HG03064 (cell line): Measurements from ENCODE around the gene MERTK.
"Not testable (repeated sequence)": the region's sequence is repeated elsewhere in the genome, so short reads cannot be mapped to it uniquely, and the experiment has no call there.

Source experiments
- ATAC-seq: cut with Tn5 transposase; IDR thresholded peaks from one replicate; pipeline ENCODE4 v1.9.1; 2021; ENCODE audit warnings: low read depth; ENCODE audit not compliant: unreplicated experiment

Gene MERTK

DNA sequence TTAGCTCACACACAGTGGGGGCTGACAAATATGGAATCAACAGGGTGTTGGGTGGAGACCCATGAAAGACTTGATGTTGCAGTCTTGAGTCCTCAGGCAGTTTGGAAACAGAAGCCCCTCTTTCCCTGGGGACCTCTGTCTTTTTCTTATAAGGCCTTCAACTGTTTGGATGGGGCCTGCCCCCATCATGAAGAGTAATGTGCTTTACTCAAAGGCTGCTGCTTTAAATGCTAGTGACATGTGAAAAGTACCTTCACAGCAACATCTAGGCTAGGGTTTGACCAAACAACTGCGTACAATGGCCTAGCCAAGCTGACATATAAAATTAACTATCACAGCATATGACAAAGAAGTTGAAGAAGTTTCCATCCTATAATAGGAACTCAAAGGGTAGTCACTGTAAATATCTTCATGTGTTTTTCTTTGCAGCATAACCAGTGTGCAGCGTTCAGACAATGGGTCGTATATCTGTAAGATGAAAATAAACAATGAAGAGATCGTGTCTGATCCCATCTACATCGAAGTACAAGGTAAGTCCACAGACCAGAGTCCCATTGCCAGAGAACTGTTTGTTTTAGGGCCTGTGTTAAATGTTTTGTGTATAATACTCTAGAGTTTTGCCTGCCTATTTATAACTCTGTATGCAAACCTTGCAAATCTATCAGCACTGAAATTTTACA is 46.3 kb downstream of the MERTK start:
- no peak for ATAC-seq

DNA sequence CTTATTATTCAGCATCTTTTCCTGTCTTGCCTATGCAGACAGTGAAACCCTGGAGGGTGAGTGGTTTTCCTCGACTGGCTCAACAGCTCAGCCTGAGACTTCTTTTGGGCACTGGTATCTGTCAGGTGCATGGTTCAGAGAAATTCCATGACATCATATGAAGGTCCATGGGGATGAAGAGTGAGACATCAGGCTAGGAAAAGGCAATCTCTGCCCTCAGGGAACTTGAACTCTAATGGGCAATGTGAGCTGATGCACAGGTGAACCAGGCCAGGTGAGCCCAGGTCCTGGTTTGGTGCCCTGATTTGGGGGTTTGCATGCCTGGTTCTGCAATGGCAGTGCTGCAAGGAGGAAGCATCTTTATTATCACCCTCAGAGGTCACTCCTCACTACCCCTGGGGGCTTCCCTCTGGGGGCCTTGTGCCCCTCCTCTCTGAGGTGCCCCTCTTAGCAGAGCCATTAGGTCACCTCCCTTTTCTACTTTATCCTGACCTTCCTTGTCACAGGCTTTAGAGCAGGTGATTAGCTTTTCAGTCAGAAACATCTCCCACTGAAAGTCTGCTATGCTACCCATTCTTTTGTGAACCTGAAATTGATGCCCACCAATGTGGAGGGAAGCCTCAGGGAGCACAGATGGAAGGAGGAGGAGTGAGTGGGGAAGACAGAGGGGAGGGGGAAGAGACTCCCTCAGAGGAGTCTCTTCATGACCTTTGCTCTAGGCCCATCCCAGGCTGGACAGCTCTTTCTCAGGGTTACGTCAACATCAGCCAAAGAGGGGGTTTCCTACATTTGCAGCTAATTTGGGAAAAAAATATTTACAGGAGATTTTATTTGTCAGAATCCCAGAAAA is 47.3 kb downstream of the MERTK start:
- no peak for ATAC-seq

DNA sequence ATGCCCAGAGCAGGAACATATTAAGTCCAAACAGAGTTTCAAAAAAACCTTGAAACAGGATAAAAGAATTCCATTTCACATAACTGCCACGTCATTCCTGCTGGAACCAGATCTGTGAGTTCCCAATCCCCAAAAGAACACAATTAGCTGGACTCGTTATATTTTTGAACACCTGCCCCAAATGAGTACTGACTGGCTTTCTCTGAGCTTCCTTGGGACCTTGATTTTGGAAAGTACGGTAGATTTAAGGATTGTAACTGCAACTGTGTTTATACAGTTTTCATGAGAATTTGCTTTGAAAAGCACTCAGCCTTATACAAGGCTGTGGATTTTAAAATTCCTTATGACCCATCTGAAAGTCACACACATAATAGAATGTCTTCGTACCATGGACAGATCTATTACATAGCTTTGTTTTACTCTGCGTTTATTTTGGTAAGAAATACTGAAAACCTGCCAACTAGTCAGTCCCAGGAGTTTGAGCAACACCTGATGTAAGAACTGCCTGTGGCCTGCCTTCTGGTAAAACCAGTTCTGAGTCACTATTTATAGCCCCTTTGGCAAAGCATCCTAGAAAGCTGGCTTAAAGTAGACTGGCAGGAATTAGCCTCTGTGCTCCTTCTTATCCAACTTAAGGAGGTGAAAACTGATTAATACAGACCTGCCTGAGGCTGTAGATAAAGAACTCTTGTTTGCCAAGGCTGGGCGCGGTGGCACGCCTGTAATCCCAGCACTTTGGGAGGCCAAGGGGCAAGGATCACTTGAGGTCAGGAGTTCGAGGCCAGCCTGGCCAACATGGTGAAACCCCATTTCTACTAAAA is 48.1 kb downstream of the MERTK start:
- no peak for ATAC-seq

DNA sequence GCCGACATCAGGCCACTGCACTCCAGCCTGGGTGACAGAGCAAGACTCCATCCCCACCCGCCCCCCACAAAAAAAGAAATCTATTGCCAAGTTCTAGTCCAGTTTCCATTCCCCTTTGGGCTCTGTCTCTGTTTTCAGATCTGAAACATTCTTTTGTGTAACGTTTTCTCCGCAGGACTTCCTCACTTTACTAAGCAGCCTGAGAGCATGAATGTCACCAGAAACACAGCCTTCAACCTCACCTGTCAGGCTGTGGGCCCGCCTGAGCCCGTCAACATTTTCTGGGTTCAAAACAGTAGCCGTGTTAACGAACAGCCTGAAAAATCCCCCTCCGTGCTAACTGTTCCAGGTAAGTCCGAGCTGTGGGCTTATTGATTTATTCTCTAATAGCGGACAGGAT is 48.8 kb downstream of the MERTK start:
- no peak for ATAC-seq

DNA sequence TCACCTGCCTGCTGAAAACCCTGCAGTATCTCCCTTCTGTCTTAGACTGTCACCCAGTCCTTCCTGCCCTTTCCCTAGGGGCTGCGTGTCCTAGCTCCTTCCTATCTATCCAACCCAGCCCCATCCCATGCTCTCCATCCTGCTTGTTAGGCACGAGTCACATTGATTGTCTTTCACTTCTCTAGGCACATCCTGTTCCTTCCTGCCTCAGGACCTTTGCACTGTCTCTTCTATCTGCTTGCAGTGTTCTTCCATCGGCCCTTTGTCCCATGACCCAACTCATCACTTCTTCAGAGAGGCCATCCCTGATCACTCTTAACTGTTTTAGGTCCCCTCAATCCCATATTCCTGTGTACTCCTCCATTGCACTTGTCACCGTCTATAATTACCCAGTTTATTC is 50.4 kb downstream of the MERTK start:
- no peak for ATAC-seq

DNA sequence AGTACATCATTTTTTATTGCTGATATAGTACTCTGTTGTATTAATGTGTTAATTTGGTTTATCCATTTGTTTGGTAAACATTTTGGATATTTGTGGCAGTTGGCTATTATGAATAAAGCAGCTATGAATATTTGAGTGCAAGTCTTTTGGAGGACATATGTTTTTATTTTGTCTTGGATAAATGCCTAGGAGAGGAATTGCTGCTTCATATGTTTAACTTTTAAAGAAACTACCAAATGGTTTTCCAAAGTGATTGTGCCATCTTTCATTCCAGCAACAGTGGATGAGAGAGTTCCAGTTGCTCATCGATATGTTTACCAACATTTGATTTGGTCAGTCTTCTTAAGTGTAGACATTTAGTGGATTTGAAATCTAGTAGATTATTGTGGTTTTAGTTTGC is 51.8 kb downstream of the MERTK start:
- ATAC-seq, result no peak

DNA sequence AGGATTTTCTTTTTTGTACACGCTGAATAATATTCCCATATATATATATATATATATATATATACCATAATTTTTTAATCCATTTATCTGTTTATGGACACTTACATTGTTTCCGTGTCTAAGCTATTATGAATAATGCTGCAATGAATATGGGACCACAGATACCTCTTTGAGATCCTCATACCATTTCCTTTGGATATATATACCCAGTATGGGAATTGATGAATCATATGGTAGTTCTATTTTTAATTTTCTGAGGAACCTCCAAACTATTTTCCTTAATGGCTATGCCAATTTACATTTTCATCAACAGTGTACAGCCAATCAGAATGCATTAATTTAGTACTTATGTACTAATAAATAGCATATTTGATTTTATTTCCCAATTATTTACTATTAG is 53.1 kb downstream of the MERTK start:
- ATAC-seq, result no peak

DNA sequence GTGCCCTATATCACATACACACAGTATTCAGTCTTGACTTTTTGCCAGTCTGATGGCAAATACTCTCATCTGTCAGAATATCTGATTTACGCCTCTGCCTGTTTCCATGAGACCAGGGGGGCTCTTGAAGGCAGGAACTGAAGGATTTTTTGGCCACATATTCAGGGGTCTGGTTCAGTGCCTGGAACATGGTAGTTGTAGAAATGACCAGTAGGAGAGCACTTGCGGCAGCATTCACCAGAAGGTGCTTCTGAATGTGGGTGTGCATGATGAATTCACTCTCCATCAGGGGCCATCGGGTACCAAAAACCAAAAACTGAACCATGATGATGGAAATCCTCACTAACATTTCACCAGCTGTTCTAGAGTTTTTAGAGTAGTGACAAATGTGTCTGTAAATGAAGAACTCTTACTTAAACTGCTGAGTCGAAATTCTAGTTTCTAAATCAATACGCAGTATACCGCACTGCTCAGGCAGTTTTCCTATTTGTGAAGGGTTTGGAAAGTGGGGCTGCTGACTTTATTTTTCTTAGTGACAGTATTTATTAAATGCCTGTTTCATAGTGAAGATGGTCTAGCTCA is 54.6 kb downstream of the MERTK start:
- no peak for ATAC-seq

DNA sequence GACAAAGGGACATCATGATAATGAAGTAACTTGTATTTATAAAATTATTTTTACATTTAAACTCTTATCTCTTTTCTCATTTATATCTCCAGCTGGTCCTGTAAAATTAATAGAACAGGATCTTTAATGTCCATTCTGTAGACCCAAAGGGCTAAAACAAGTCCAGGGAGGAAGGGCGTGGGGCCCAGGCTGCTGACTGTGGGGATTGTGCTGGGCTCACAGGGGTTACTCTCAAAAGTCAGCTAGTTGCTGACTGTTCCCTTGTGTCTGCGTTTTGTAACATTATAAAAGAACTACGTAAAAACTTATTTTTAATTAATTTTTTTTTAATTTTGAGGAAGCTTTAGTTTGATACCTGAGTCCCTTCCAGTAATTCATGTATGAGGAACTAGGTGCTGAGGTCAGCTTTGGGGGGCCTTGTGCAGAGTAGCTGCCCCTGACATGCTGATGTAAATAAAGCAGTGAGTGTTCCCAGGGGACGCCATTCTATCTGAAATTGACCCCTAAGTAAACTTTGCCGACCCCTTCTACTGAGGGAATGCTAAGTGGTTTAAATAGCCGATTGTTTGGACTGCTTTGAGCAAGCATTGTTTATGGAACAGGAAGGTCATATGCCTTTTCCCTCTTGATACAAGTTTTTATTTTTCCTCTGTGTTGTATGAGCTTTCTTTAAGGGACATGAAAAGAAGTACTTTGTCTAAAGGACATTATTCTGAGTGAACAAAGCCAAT is 56.4 kb downstream of the MERTK start:
- ATAC-seq, result no peak

DNA sequence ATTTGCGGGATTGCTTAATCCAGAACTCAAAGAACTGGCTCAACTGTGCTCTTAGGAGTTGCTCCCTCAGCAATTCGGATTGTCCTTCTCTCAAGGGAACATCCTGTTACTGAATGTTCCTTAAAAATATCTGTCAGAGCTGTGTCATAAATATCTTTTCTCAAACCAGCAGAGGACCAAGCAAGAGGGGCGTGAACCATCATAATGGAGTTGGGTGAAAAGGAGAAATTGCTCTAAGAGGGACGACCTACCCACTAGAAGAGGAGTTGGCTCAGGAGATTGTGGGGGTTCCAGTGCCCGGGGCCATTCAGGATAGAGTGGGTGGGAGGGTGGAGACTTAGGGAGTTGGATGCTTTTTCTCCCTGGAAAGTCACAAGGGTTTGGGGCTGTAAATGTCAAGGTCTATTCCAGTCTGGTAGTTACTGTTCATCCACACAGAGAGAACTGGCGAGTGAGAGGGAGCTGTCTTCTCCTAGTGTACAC is 59.5 kb downstream of the MERTK start:
- no peak for ATAC-seq

DNA sequence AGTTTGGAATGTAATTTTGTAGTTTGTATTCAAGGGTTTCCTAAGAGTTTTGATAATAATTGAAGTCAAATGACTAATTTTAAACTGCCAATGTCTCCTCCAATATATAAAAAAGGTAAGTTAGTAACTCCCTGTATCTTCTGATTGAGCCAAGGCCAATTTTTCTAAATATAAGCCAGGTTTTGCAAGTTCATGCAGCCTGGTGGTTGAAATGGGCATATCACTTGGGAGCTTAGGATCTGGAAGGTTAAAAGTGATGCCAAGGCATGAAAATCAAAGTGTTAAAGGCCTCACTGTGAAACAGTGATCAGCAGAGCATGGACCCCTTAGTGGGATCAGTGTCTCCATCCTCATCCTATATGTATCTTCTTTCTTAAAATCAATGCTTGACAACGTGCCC is 60.5 kb downstream of the MERTK start:
- no peak for ATAC-seq

DNA sequence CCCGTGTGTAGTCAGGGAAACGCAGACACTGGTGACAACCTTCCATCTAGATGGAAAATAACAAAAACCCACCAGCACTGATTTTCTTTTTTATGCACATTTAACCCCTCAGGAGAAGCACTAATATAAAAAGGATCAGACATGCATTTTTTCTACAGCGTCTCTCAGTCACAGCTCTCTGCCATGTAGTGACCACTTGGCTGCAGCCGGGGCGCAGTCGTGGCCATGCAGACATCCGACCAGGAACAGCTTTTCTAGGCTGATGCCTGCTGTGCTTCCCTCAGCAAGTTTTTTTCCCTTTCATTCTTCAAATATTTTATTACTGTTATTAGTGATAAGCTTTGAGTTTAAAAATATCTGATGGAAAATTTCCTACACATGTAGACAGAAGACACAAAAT is 63.3 kb downstream of the MERTK start:
- no peak for ATAC-seq

DNA sequence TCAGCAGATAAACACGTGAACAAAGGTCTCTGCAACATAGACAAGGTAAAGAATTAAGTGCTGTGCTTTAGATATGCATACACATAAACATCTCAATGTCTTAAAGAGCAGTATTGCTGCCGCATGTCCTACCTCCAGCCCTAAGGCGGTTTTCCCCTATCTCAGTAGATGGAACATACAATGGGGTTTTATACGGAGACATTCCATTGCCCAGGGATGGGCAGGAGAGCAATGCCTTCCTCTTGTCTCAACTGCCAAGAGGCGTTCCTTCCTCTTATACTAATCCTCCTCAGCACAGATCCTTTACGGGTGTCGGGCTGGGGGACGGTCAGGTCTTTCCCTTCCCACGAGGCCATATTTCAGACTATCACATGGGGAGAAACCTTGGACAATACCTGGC is 64.7 kb downstream of the MERTK start:
- not testable (repeated sequence) for ATAC-seq

DNA sequence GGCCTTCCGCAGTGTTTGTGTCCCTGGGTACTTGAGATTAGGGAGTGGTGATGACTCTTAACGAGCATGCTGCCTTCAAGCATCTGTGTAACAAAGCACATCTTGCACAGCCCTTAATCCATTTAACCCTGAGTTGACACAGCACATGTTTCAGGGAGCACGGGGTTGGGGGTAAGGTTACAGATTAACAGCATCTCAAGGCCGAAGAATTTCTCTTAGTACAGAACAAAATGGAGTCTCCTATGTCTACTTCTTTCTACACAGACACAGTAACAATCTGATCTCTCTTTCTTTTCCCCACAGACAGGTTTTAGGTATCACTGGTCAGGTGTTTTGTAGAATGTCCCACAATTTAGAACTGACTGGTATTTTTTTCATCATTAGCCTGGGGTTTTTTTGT is 65.1 kb downstream of the MERTK start:
- not testable (repeated sequence) for ATAC-seq

DNA sequence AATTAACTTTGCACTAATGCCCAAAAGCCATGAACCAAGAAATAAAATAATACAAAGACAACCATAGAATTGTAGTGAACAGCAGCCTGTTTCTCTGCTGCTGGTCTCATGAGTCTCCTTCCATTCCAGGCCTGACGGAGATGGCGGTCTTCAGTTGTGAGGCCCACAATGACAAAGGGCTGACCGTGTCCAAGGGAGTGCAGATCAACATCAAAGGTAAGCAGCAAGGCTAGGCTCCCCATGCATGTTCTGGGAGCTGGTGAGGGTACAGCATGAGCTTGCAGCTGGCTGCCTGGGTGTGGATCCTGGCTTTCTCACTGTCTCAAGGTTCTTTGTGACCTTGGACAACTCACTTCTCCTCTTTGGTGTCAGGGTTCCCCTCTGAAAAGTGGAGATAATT is 66.7 kb downstream of the MERTK start:
- ATAC-seq, result no peak

DNA sequence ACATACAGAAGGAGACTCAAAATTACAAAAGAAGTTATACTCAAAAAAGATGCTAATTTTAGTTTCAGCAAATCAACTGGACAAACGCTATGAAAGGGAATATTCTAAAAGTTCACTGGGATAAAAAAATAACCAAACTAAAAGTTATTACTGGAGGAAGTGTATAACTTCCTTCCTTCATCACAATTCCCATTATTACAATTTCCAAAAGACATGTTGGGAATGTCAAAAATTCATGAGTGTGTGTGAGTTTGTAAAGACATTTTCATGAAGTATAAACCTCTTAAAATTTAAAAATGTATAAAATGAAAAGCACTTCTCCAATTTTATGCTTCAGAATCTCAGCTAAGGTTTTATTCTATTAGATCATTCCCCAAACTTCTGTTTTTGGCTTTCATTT is 67.8 kb downstream of the MERTK start:
- ATAC-seq, result no peak

DNA sequence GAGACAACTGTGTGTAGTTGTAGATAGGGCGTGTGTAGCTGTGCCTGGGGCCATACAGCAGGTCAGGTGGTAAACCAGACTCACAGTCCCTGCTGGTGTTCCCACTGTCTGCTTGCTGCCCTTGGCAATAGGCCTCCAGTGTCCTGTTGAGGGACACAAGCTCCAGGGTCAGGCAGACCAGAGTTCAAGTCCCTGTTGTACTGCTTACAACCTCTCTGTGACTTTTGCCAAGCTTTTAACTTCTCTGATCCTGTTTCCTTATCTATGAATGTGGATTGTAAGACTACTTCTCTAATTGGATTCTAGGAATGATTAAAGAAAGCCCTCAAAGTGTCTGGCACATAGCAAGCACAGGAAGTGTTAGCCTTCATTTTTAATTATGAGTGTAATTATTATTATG is 68.6 kb downstream of the MERTK start:
- ATAC-seq, result no peak

DNA sequence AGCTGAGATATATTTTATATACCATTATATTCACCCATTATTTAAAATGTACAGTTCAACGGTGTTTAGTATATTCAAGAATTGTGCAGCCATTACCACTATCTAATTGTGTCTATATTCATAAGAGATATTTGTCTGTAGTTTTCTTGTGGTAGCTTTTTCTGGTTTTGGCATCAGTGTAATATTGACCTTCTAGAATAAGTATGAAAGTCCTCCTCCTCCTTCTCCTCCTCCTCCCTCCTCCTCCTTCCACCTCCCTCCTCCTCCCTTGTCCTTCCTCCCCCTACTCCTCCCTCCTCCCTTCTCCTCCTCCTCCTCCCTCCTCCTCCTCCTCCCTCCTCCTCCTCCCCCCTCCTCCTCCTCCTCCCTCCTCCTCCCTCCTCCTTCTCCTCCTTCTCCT is 72.0 kb downstream of the MERTK start:
- no peak for ATAC-seq

DNA sequence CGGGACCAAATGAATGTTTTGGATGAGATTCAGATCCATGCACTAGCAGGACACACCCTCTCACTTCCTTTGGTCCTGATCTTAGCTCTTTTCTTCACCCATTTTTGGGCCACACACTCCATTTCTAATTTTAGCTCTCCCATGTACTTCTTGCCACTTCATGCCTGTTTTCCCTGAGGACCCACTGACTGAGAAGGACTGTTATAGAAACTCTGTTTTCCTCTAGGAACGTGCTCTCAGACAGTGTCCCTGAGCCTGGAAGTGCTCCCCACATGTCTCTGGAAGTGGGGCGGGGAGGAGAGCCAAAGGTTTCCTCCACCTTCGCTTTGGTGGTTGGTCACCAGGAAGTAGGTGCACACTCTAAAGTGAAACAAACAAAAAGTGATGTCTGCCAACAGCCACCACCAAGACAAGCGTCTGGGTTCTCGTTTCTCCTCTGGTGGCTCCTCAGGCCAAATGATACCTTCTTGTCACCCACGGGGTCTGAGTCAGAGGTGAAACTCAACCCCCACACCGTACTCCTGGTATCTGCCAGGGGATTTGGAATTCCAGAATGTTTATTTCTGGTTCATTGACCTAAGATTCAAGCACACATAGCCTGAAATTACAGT is 74.7 kb downstream of the MERTK start:
- ATAC-seq, result no peak

DNA sequence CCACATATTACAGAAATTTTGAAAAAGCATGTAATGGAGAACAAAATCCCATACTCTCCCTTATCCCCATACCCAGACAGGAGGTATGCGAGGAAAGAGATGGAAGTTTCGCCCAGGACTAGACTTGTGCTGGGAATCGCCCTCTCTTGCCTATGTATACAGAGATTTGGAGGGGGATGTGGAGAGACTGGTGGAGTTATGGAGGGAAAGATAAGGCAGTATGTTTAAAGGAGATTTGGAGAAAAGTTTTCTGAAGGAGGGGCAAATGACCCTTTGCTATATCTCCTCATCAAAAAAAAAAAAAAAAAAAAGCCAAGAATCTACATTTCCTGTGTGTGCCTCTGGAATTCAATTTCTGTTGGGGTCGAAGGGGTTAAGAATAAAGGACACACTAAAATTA is 75.3 kb downstream of the MERTK start:
- ATAC-seq, result no peak
